Central memory CD8-positive, alpha-beta T cell (primary cell): ENCODE measurements around the gene OCA2.

Source experiments
- ATAC-seq: fragments of 150-1000 bp; cut with Tn5 transposase; replicated peaks from 2 replicates; pipeline ENCODE4 v1.10.0; 2022; ENCODE audit warnings: mild to moderate bottlenecking, moderate FRiP score, moderate number of reproducible peaks; ENCODE audit not compliant: poor library complexity, severe bottlenecking; ENCODE audit errors: extremely low read depth
- DNase-seq, 2 donors: peaks; one replicate each; pipeline ENCODE4 v3.0.0; 2021; ENCODE audit warnings: low spot score in 2 of 2
- H3K27ac Mint-ChIP-seq: one replicate; pipeline ENCODE4 v1.8.0; 2022; ENCODE audit warnings: low read depth, mild to moderate bottlenecking, moderate library complexity, mixed read lengths
- H3K27me3 Mint-ChIP-seq: one replicate; pipeline ENCODE4 v1.8.0; 2022; ENCODE audit warnings: mixed read lengths
- H3K36me3 Mint-ChIP-seq: one replicate; pipeline ENCODE4 v1.8.0; 2022; ENCODE audit warnings: mild to moderate bottlenecking, moderate library complexity, mixed read lengths; ENCODE audit not compliant: insufficient read depth
- H3K4me1 Mint-ChIP-seq: one replicate; pipeline ENCODE4 v1.8.0; 2022; ENCODE audit warnings: mixed read lengths
- H3K4me3 Mint-ChIP-seq: one replicate; pipeline ENCODE4 v1.8.0; 2022; ENCODE audit warnings: mild to moderate bottlenecking, moderate library complexity, mixed read lengths
- H3K9me3 Mint-ChIP-seq: one replicate; pipeline ENCODE4 v1.8.0; 2022; ENCODE audit warnings: mixed read lengths

Gene OCA2

DNA sequence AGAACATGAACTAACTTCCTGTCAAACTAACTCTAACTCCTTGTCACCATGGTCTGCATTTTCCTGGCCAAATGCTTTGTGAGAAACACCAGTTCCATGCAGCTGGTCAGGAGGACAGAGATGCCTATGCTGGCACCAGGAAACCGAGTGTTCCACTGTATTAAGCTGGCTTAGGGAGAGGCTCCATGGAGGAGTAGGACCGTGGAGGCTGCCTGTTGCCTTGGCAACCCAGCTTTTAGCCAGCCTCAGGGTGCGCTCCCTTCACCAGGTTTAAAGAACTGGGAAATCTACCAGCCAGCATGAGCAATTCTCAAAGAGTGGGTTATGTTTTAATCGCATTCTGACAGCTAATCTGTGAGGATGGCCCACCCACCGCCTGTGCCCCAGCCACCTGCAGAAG is 394.1 kb downstream of the OCA2 start:
- Mint-ChIP-seq H3K27ac (no peak overlapping the region), H3K9me3 (peaks cover 19% of the 10 kb centered on the region), H3K4me3 (no peak overlapping the region), H3K36me3 (peaks cover 1% of the 10 kb centered on the region), H3K4me1 (no peaks in the 10 kb centered on the region), H3K27me3 (no peaks in the 10 kb centered on the region)
- DNase-seq = no peak
- no peak for ATAC-seq
